GM12878 (cell line): ENCODE measurements around the gene C22orf31. TPM values are rescaled to one million over a fixed set of nuclear protein-coding genes. Genes with fewer than 3 reads are reported as not detected.

ENCODE experiments used
- ATAC-seq: fragments of 200-7000 bp; cut with Tn5 transposase; 3 replicates; pipeline ENCODE4 v1.9.1; 2020; ENCODE audit warnings: mild to moderate bottlenecking, moderate library complexity
- BruUV-seq: library from RNA; stranded (reverse); fragments of 400-500 nt; replicated peaks from 2 replicates; lab custom pipeline; 2021; lab: Mats Ljungman, UMichigan
- CTCF ChIA-PET: fragments of 300-600 bp; sonication (Branson Sonifier 250); formaldehyde crosslinking; extraction: SDS; loops from one replicate; lab custom pipeline; 2021; ENCODE audit warnings: inconsistent platforms; lab: Yijun Ruan, JAX
- POLR2A ChIA-PET: fragments of 350-600 bp; formaldehyde crosslinking; extraction: SDS; loops from one replicate; lab custom pipeline; 2021; ENCODE audit warnings: inconsistent platforms; lab: Charles Lee
- RAD21 ChIA-PET: fragments of 300-600 bp; sonication (Branson Sonifier 250); formaldehyde crosslinking; loops from one replicate; lab custom pipeline; 2023; ENCODE audit warnings: antibody characterized with exemption; ENCODE audit not compliant: unreplicated experiment; lab: Charles Lee
- SMC1A ChIA-PET: fragments of 300-600 bp; sonication (Branson Sonifier 250); formaldehyde crosslinking; loops from one replicate; lab custom pipeline; 2023; ENCODE audit not compliant: unreplicated experiment, uncharacterized antibody; lab: Charles Lee
- DNase-seq: peaks from one replicate; pipeline ENCODE4 v3.0.0-alpha.2; 2011; ENCODE audit warnings: low read depth, low spot score
- FAIRE-seq: peaks from 3 replicates; lab custom pipeline; 2011; peaks lifted over from hg19 to GRCh38; lab: Jason Lieb, UNC
- H2AFZ ChIP-seq: 2 replicates; pipeline ENCODE4 v1.6.0; 2011; ENCODE audit warnings: low read depth, low read length, control low read depth; ENCODE audit not compliant: control insufficient read depth
- H3K27ac ChIP-seq: 2 replicates; pipeline ENCODE4 v1.5.1; 2011; ENCODE audit warnings: control low read depth; ENCODE audit not compliant: control insufficient read depth, insufficient read depth
- H3K27me3 ChIP-seq, 2 experiments: replicated peaks in 1 of 2; 2 replicates each; pipeline versions ENCODE4 v1.6.0 to v1.6.1; 2011; ENCODE audit warnings: low read length in 1 of 2; ENCODE audit not compliant: control insufficient read depth in 2 of 2, insufficient read depth in 2 of 2
- H3K36me3 ChIP-seq, 2 experiments: 2 replicates each; pipeline ENCODE4 v1.5.1; 2011; ENCODE audit warnings: low read length in 1 of 2; ENCODE audit not compliant: control insufficient read depth in 2 of 2, insufficient read depth in 2 of 2
- H3K4me1 ChIP-seq: 2 replicates; pipeline ENCODE4 v1.6.1; 2011; ENCODE audit warnings: mild to moderate bottlenecking, low read length, moderate library complexity, mixed read lengths; ENCODE audit not compliant: control insufficient read depth, insufficient read depth
- H3K4me2 ChIP-seq: 2 replicates; pipeline ENCODE4 v1.6.0; 2011; ENCODE audit warnings: control low read depth; ENCODE audit not compliant: control insufficient read depth, insufficient read depth
- H3K4me3 ChIP-seq: fragments of 200-600 bp; sonication (generic); 2 replicates; pipeline ENCODE4 v1.5.1; 2016
- H3K79me2 ChIP-seq: 2 replicates; pipeline ENCODE4 v1.6.0; 2011; ENCODE audit warnings: low read length; ENCODE audit not compliant: control insufficient read depth, insufficient read depth
- H3K9ac ChIP-seq: 2 replicates; pipeline ENCODE4 v1.8.0; 2011; ENCODE audit warnings: low read length, control low read depth, mixed read lengths; ENCODE audit not compliant: control insufficient read depth, insufficient read depth
- H3K9me3 ChIP-seq: replicated peaks from 3 replicates; pipeline ENCODE4 v1.5.1; 2011; ENCODE audit warnings: mild to moderate bottlenecking, low read length; ENCODE audit not compliant: control insufficient read depth, insufficient read depth
- H4K20me1 ChIP-seq: 2 replicates; pipeline ENCODE4 v1.6.0; 2011; ENCODE audit not compliant: control insufficient read depth, insufficient read depth
- CHD1 ChIP-seq: IDR thresholded peaks from 2 replicates; pipeline ENCODE4 v1.6.1; 2012; ENCODE audit warnings: low read depth, low read length, improper control_type of control experiment
- CHD4 ChIP-seq: fragments of 200-600 bp; sonication (generic); IDR thresholded peaks from 2 replicates; pipeline ENCODE4 v1.6.1; 2016; ENCODE audit warnings: mild to moderate bottlenecking
- FOS ChIP-seq: IDR thresholded peaks from 3 replicates; pipeline ENCODE4 v1.6.1; 2011; ENCODE audit warnings: borderline replicate concordance; ENCODE audit not compliant: insufficient read length; ENCODE audit errors: extremely low read depth
- GATAD2B ChIP-seq: fragments of 450-650 bp; conservative IDR thresholded peaks from 2 replicates; pipeline ENCODE4 v1.6.1; 2017; ENCODE audit warnings: low read depth, mild to moderate bottlenecking, moderate library complexity
- HSF1 ChIP-seq: fragments of 150-350 bp; IDR thresholded peaks from 2 replicates; pipeline ENCODE4 v1.6.1; 2014; ENCODE audit warnings: mild to moderate bottlenecking, low read depth, low read length
- IKZF2 ChIP-seq, 2 experiments: fragments of 450-650 bp; IDR thresholded peaks; 2 replicates each; pipeline ENCODE4 v1.6.1; 2017; ENCODE audit warnings: mild to moderate bottlenecking in 2 of 2, moderate library complexity in 2 of 2
- MYC ChIP-seq: IDR thresholded peaks from 2 replicates; pipeline ENCODE4 v1.6.1; 2011; ENCODE audit warnings: mild to moderate bottlenecking, low read length, moderate library complexity, inconsistent platforms; ENCODE audit not compliant: insufficient read depth, insufficient replicate concordance, insufficient read length, severe bottlenecking
- PRDM15 ChIP-seq: fragments of 450-650 bp; formaldehyde crosslinking; IDR thresholded peaks from 2 replicates; pipeline ENCODE4 v1.4.0; 2020; ENCODE audit warnings: mild to moderate bottlenecking, moderate library complexity
- RB1 ChIP-seq: fragments of 450-650 bp; formaldehyde crosslinking; IDR thresholded peaks from 2 replicates; pipeline ENCODE4 v1.6.1; 2017; ENCODE audit warnings: mild to moderate bottlenecking, borderline replicate concordance
- SREBF2 ChIP-seq: IDR thresholded peaks from 2 replicates; pipeline ENCODE4 v1.6.1; 2012; ENCODE audit warnings: mild to moderate bottlenecking, low read length
- WGBS: methylation state at CpG from one replicate; pipeline ENCODE4 v1.1.6; 2016; ENCODE audit warnings: low lambda C conversion rate; ENCODE audit not compliant: insufficient replicate concordance, insufficient coverage; ENCODE audit errors: missing lambda C conversion rate; 5-methylcytosine and 5-hydroxymethylcytosine counted together
- in situ Hi-C: fragments of 300-500 bp; cut with MboI; formaldehyde crosslinking; loops from 9 replicates; pipeline ENCODE4 v1.14.3; 2018; ENCODE audit warnings: mixed read lengths
- intact Hi-C: fragments of 100-400 bp; cut with micrococcal nuclease; formaldehyde crosslinking; loops from one replicate; pipeline ENCODE4 v1.14.2; 2022; ENCODE audit not compliant: unreplicated experiment
- polyA plus RNA-seq, 11 experiments: library from polyadenylated mRNA; depleted of rRNA in 4 of 11; unstranded in 6 of 11; stranded (reverse) in 5 of 11; fragments of >200 nt; fragmentation: Nextera tagmentation in 4 of 11; fragmentation: Illumina TruSeq in 1 of 11; extraction: Ambion mirVana in 4 of 11; extraction: Trizol in 1 of 11; gene quantifications; 1 replicate in 1 of 11; 2 replicates in 10 of 11; pipeline versions ENCODE4 v1.2.1 to v1.2.3, GENCODE V29; 2011 to 2016; ENCODE audit warnings: inconsistent platforms in 2 of 11, missing spikeins in 2 of 11, low read depth in 1 of 11
- total RNA-seq, 4 experiments: library from RNA; depleted of rRNA in 3 of 4; stranded (reverse); fragments of >200 nt in 3 of 4; fragmentation: Illumina TruSeq in 1 of 4; extraction: Trizol in 1 of 4; gene quantifications; 2 replicates each; pipeline versions ENCODE4 v1.2.1 to v1.2.3, GENCODE V29; 2013 to 2021

C22orf31 gene
- total and polyA plus RNA-seq, 10 of the 15 experiments (the other 5 are each of a cell fraction or from before 2014, with no cell fraction given), result not detected

DNA sequence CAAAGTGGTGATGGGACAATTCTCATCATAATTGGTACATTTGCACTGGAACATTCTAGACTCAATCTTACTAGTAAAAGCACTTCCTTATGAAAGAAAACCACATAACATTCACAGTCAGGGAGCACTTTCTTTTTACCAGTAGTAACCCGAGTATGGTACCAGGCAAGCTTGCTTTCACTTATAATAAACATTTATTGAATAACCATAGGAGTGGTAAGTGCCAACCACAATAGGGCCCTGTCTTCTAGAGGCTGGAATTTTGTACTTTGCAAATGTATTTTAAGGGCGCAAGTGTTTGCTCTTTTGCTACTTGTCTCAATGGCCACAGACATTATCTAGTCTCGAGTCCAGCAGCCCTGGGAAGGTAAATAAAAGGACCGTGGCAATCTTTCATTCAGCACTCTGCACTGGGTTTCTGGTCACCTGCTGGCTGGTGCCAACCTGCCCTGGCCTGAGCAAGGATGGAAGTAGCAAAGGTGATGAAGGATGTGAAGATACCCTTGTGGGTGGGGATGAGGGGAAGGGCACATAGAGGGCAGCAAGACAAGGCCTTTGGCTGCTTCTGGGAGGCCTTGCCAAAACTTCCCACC, 24.2 kb downstream of the C22orf31 start:
- no peaks in the 10 kb centered on the region for H3K4me1 ChIP-seq
- RAD21 ChIA-PET, result interaction anchor here (1.6 to 8.5 kb wide), 9 partner anchors 10 to 185 kb away, joined by 4 to 119 read pairs (median 34); no protein-coding TSS in a partner anchor
- intact Hi-C loops (no loop called here), in situ Hi-C loops (loop anchor here (5.0 to 25.0 kb wide), 3 partner anchors 185 to 1000 kb away; no protein-coding TSS in a partner anchor)
- ATAC-seq (0 out of 3 replicates have a peak, but pooled peaks have one; percentile 9), DNase-seq (no peak), FAIRE-seq (no peak)
- no peak overlapping the region for H2AFZ ChIP-seq
- no TSS peak for BruUV-seq
- no peaks in the 10 kb centered on the region for H3K27me3 ChIP-seq
- H3K9ac ChIP-seq, result no peak overlapping the region
- CTCF ChIA-PET, result interaction anchor here (0.8 to 9.5 kb wide), 15 partner anchors 8 to 437 kb away, joined by 3 to 195 read pairs (median 7); no protein-coding TSS in a partner anchor
- WGBS, result 24% methylated on average over 4 of the region's 4 CpGs
- TF ChIP-seq MYC (no peak), IKZF2 (IDR thresholded peaks at IDR 0.05) (no peak), CHD1 (no peak), GATAD2B (no peak), PRDM15 (no peak), CHD4 (no peak), SREBF2 (no peak), FOS (no peak), HSF1 (no peak), RB1 (no peak)
- H3K36me3 ChIP-seq, result no peaks in the 10 kb centered on the region; a peak in 1 of 4 replicates
- no peaks in the 10 kb centered on the region for H4K20me1 ChIP-seq
- no peak overlapping the region for H3K4me3 ChIP-seq
- no peak overlapping the region for H3K27ac ChIP-seq
- H3K79me2 ChIP-seq, result no peaks in the 10 kb centered on the region
- SMC1A ChIA-PET, result interaction anchor here (0.6 to 9.1 kb wide), 22 partner anchors 9 to 206 kb away, joined by 3 to 187 read pairs (median 5); partner anchors contain the start of gene ZNRF3
- POLR2A ChIA-PET, result interaction anchor here (0.6 to 1.0 kb wide), 4 partner anchors 23 to 728 kb away, joined by 3 to 4 read pairs (median 3); no protein-coding TSS in a partner anchor
- H3K4me2 ChIP-seq, result no peak overlapping the region
- H3K9me3 ChIP-seq, result no peaks in the 10 kb centered on the region
